CD4-positive, CD25-positive, alpha-beta regulatory T cell (primary cell): ENCODE measurements around the gene PCSK9. TPM values are rescaled to one million over a fixed set of nuclear protein-coding genes. Genes with fewer than 3 reads are reported as not detected.
A peak's percentile ranks its signal among the peaks of the same experiment; 100 is the strongest.

Experiments used
- ATAC-seq, 2 donors: fragments of 150-1000 bp; cut with Tn5 transposase; one replicate each; pipeline ENCODE4 v1.10.0; 2021; ENCODE audit warnings: low read depth in 2 of 2, moderate number of reproducible peaks in 2 of 2, moderate library complexity in 1 of 2
- DNase-seq, 3 donors: peaks; one replicate each; pipeline versions ENCODE4 v3.0.0 to v3.0.0-alpha.2; 2012 to 2022; ENCODE audit warnings: mixed read lengths in 1 of 3
- H3K27ac ChIP-seq: one replicate; pipeline ENCODE4 v1.7.0; 2013; ENCODE audit warnings: mild to moderate bottlenecking, low read length; ENCODE audit not compliant: insufficient read depth, poor library complexity, severe bottlenecking
- H3K27me3 ChIP-seq: one replicate; pipeline ENCODE4 v1.7.0; 2013; ENCODE audit warnings: low read length; ENCODE audit not compliant: control insufficient read depth, insufficient read depth
- H3K36me3 ChIP-seq: one replicate; pipeline ENCODE4 v1.7.0; 2013; ENCODE audit warnings: mild to moderate bottlenecking, low read length, moderate library complexity; ENCODE audit not compliant: control insufficient read depth, insufficient read depth
- H3K4me1 ChIP-seq: 2 replicates; pipeline ENCODE4 v1.7.0; 2013; ENCODE audit warnings: mild to moderate bottlenecking, low read length; ENCODE audit not compliant: insufficient read depth, control insufficient read depth, poor library complexity, severe bottlenecking
- H3K4me3 ChIP-seq: one replicate; pipeline ENCODE4 v1.7.0; 2013; ENCODE audit warnings: low read depth, mild to moderate bottlenecking, low read length, moderate library complexity
- H3K9me3 ChIP-seq, 2 experiments: 1 replicate in 1 of 2; 2 replicates in 1 of 2; pipeline ENCODE4 v1.7.0; 2013; ENCODE audit warnings: low read length in 2 of 2, mild to moderate bottlenecking in 1 of 2, moderate library complexity in 1 of 2; ENCODE audit not compliant: control insufficient read depth in 2 of 2
- H3K27ac Mint-ChIP-seq, 3 donors: one replicate each; pipeline ENCODE4 v1.8.0; 2020 to 2022; ENCODE audit warnings: mild to moderate bottlenecking in 3 of 3, mixed read lengths in 3 of 3, moderate library complexity in 2 of 3
- H3K27me3 Mint-ChIP-seq: one replicate; pipeline ENCODE4 v1.8.0; 2022; ENCODE audit warnings: mild to moderate bottlenecking, mixed read lengths
- H3K36me3 Mint-ChIP-seq: one replicate; pipeline ENCODE4 v1.8.0; 2020; ENCODE audit warnings: mixed read lengths
- H3K4me1 Mint-ChIP-seq, 4 donors: one replicate each; pipeline ENCODE4 v1.8.0; 2020 to 2022; ENCODE audit warnings: mixed read lengths in 4 of 4, mild to moderate bottlenecking in 1 of 4
- H3K4me3 Mint-ChIP-seq, 4 donors: one replicate each; pipeline ENCODE4 v1.8.0; 2020 to 2022; ENCODE audit warnings: mild to moderate bottlenecking in 4 of 4, mixed read lengths in 4 of 4, moderate library complexity in 3 of 4
- H3K9me3 Mint-ChIP-seq, 7 donors: one replicate each; pipeline ENCODE4 v1.8.0; 2020 to 2022; ENCODE audit warnings: mixed read lengths in 7 of 7, mild to moderate bottlenecking in 3 of 7, moderate library complexity in 2 of 7
- polyA plus RNA-seq, 4 donors: library from polyadenylated mRNA; unstranded; fragments of 300-500 nt; fragmentation: Illumina TruSeq; gene quantifications; one replicate each; pipeline ENCODE4 v1.2.3, GENCODE V29; 2021
- total RNA-seq: library from RNA; stranded (reverse); gene quantifications from one replicate; pipeline ENCODE4 v1.2.3, GENCODE V29; 2022

The PCSK9 gene
- total and polyA plus RNA-seq, 5 donors from 2014 or later = not detected

GRCh38 chr1:55059302-55060132, 20.2 kb downstream of the PCSK9 start:
- ATAC-seq = no peak
- H3K9me3 ChIP-seq = no peaks in the 10 kb centered on the region
- no peaks in the 10 kb centered on the region for H3K4me1 Mint-ChIP-seq
- no peaks in the 10 kb centered on the region for H3K27me3 Mint-ChIP-seq
- no peaks in the 10 kb centered on the region for H3K36me3 Mint-ChIP-seq
- H3K4me3 ChIP-seq = no peak overlapping the region
- H3K36me3 ChIP-seq = no peaks in the 10 kb centered on the region
- H3K4me1 ChIP-seq = no peaks in the 10 kb centered on the region
- no peak overlapping the region for H3K4me3 Mint-ChIP-seq
- no peaks in the 10 kb centered on the region for H3K9me3 Mint-ChIP-seq
- H3K27me3 ChIP-seq = no peaks in the 10 kb centered on the region
- no peak for DNase-seq
- no peak overlapping the region for H3K27ac Mint-ChIP-seq
- no peak overlapping the region for H3K27ac ChIP-seq

DNA sequence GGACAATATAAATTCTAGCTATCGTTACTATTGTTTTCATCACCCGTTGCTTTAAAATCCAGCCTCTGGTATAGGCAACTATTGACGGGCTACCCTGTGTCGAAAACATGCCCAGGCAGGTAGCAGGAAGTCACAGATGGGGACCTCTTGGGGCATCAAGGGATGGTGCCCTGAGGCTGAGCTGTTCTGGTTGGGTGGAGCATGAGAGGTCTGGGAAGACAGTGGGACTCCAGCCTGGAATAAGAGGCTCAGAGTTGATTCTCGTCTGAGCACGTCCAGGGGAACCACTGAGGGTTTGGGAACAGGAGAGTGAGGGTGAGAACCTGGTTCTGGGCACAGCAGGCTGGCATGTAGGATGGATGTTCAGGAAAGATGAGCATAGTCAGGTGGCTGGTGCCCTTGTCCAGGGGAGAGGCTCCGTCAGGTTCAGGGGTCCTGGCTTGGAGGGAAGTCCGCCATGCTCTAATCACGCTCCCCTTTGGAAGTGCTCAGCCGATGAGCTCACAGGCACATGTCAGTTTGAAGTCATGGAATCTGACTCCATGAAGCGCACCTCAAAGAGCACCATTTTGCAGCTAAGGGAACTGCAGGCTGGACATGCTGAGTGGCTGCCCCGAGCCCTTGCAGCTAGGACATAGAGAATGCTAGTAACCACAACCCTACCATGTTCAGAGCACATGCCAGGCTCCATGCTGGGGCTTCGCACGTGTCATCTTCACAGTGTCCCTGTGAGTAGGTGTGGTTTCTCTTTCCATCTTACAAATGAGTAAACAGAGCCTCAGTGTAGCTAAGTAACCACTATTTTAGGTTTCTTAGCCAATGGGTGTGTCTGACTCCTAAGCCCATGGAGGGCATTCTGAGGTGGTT, 21.0 kb downstream of the PCSK9 start:
- H3K27ac Mint-ChIP-seq = no peak overlapping the region
- H3K4me1 Mint-ChIP-seq = no peaks in the 10 kb centered on the region
- peak in 1 of 3 donors; percentile 44 for DNase-seq
- H3K4me3 Mint-ChIP-seq = no peak overlapping the region
- H3K27me3 ChIP-seq = no peaks in the 10 kb centered on the region
- H3K27me3 Mint-ChIP-seq = no peaks in the 10 kb centered on the region
- H3K4me1 ChIP-seq = no peaks in the 10 kb centered on the region
- H3K9me3 ChIP-seq = no peaks in the 10 kb centered on the region
- no peaks in the 10 kb centered on the region for H3K36me3 Mint-ChIP-seq
- H3K27ac ChIP-seq = no peak overlapping the region
- no peak overlapping the region for H3K4me3 ChIP-seq
- no peaks in the 10 kb centered on the region for H3K9me3 Mint-ChIP-seq
- H3K36me3 ChIP-seq = no peaks in the 10 kb centered on the region
- no peak for ATAC-seq

- Mint-ChIP-seq H3K36me3 (peaks cover 3% of the 10 kb centered on the region), H3K9me3 (no peaks in the 10 kb centered on the region), H3K27me3 (no peaks in the 10 kb centered on the region), H3K4me1 (no peaks in the 10 kb centered on the region), H3K4me3 (no peak overlapping the region), H3K27ac (no peak overlapping the region)
- DNase-seq (no peak), ATAC-seq (no peak)
- no peak overlapping the region for H3K27ac ChIP-seq
- H3K36me3 ChIP-seq = no peaks in the 10 kb centered on the region
- no peaks in the 10 kb centered on the region for H3K9me3 ChIP-seq
- no peak overlapping the region for H3K4me3 ChIP-seq
- H3K4me1 ChIP-seq = no peaks in the 10 kb centered on the region
- H3K27me3 ChIP-seq = no peaks in the 10 kb centered on the region
Observed at GRCh38 chr1:55061000-55061705, 21.8 kb downstream of the PCSK9 start.

DNA sequence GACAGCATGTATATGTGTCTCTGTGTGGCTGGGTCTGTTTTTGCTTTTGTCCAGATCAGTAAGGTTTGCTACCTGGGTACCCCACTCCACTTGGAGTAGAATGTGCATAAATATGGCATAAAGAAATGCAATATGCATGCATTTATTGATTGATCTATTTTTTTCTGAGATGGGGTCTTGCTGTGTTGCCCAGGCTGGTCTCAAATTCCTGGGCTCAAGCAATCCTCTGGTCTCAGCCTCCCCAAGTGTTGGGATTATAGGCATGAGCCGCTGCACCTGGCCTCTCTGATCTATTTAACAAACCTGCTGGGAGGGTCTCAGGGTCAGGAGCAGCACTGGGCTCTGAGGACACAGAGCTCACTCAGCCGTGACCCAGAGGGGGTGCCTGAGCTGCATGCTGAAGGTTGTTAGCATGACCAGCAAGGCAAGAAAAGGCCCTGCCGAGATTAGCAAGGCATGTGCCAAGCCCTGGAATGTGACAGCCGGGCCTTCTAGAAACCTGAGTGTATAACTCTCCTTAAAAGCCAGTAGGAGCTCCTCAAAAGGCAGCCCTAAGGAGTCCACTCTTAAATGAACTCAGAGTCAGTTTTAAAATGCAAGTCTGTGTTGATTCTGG, 22.5 kb downstream of the PCSK9 start:
- Mint-ChIP-seq H3K27me3 (no peaks in the 10 kb centered on the region), H3K4me3 (no peak overlapping the region), H3K27ac (peak overlapping the region in 1 of 3 donors; percentile 35), H3K36me3 (peaks cover 9% of the 10 kb centered on the region), H3K4me1 (no peaks in the 10 kb centered on the region), H3K9me3 (no peaks in the 10 kb centered on the region)
- H3K4me1 ChIP-seq = no peaks in the 10 kb centered on the region
- H3K4me3 ChIP-seq = no peak overlapping the region
- H3K27ac ChIP-seq = no peak overlapping the region
- ATAC-seq (no peak), DNase-seq (no peak)
- no peaks in the 10 kb centered on the region for H3K27me3 ChIP-seq
- H3K9me3 ChIP-seq = no peaks in the 10 kb centered on the region
- H3K36me3 ChIP-seq = peaks cover 5% of the 10 kb centered on the region

DNA sequence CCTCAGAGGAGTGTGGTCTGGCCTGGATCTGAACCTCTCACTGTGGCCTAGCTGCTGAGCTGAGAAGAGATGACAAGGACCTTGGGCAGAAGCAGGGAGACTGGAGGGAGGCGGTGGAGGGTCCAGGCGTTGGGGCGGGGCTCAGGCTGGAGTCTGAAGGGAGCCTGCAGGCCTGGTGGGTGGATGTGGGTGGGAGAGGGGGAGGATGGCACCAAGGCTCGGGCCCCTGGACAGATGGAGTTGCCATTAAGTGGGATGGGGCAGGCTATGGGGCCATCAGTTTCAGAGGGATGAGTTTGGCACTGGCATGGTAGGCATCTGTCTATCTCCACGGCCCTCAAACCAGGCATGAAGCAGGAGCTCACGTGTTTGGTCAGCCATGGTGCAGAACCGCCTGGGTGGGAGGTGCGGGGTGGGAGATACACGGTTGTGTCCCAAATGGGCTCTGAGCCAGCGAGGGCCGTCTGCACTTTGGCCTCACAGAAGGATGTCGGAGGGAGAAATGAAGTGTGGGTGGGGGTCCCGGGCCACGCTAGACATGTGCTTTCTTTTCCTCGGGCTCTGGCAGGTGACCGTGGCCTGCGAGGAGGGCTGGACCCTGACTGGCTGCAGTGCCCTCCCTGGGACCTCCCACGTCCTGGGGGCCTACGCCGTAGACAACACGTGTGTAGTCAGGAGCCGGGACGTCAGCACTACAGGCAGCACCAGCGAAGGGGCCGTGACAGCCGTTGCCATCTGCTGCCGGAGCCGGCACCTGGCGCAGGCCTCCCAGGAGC, 23.6 kb downstream of the PCSK9 start:
- Mint-ChIP-seq H3K4me3 (no peak overlapping the region), H3K4me1 (no peaks in the 10 kb centered on the region), H3K36me3 (peaks cover 21% of the 10 kb centered on the region), H3K9me3 (no peaks in the 10 kb centered on the region), H3K27me3 (no peaks in the 10 kb centered on the region), H3K27ac (no peak overlapping the region)
- Histone ChIP-seq H3K4me1 (no peaks in the 10 kb centered on the region), H3K9me3 (no peaks in the 10 kb centered on the region), H3K36me3 (peaks cover 15% of the 10 kb centered on the region), H3K27ac (no peak overlapping the region), H3K4me3 (no peak overlapping the region), H3K27me3 (no peaks in the 10 kb centered on the region)
- ATAC-seq (no peak), DNase-seq (no peak)

- H3K27me3 Mint-ChIP-seq = no peaks in the 10 kb centered on the region
- H3K9me3 Mint-ChIP-seq = no peaks in the 10 kb centered on the region
- H3K36me3 Mint-ChIP-seq = peaks cover 25% of the 10 kb centered on the region
- Histone ChIP-seq H3K27ac (no peak overlapping the region), H3K4me3 (no peak overlapping the region), H3K4me1 (no peaks in the 10 kb centered on the region), H3K27me3 (no peaks in the 10 kb centered on the region), H3K9me3 (no peaks in the 10 kb centered on the region), H3K36me3 (peaks cover 21% of the 10 kb centered on the region)
- DNase-seq (no peak), ATAC-seq (no peak)
- H3K4me3 Mint-ChIP-seq = no peak overlapping the region
- H3K4me1 Mint-ChIP-seq = no peaks in the 10 kb centered on the region
- H3K27ac Mint-ChIP-seq = no peak overlapping the region
Observed at GRCh38 chr1:55063577-55063942, 24.2 kb downstream of the PCSK9 start.

GRCh38 chr1:55064071-55064581, 24.8 kb downstream of the PCSK9 start:
- ATAC-seq (no peak), DNase-seq (no peak)
- Histone ChIP-seq H3K27ac (no peak overlapping the region), H3K4me3 (no peak overlapping the region), H3K9me3 (no peaks in the 10 kb centered on the region), H3K4me1 (no peaks in the 10 kb centered on the region), H3K36me3 (peaks cover 27% of the 10 kb centered on the region), H3K27me3 (no peaks in the 10 kb centered on the region)
- Mint-ChIP-seq H3K36me3 (peaks cover 31% of the 10 kb centered on the region), H3K27ac (no peak overlapping the region), H3K4me1 (no peaks in the 10 kb centered on the region), H3K9me3 (no peaks in the 10 kb centered on the region), H3K27me3 (no peaks in the 10 kb centered on the region), H3K4me3 (no peak overlapping the region)
